GM21390 (cell line): ENCODE data around the gene CYGB.

ENCODE experiments used
- ATAC-seq: cut with Tn5 transposase; IDR thresholded peaks from one replicate; pipeline ENCODE4 v1.9.1; 2021; ENCODE audit not compliant: unreplicated experiment

The CYGB gene

GRCh38 chr17:76550712-76551615 lies 13.5 kb upstream of the CYGB start:
- no peak for ATAC-seq

GRCh38 chr17:76549539-76549938 lies 12.0 kb upstream of the CYGB start:
- ATAC-seq = no peak

GRCh38 chr17:76549215-76549518 lies 11.7 kb upstream of the CYGB start:
- ATAC-seq = no peak

GRCh38 chr17:76548378-76549214 lies 11.1 kb upstream of the CYGB start:
- no peak for ATAC-seq

- no peak for ATAC-seq
These were observed 10.2 kb upstream of the CYGB start for GRCh38 chr17:76547642-76548202.

- no peak for ATAC-seq
These were observed 9.7 kb upstream of the CYGB start for GRCh38 chr17:76547183-76547641.

- ATAC-seq = no peak
These were observed 9.2 kb upstream of the CYGB start for GRCh38 chr17:76546556-76547182.

- no peak for ATAC-seq
These were observed 8.5 kb upstream of the CYGB start for GRCh38 chr17:76545918-76546555.

- no peak for ATAC-seq
These were observed 7.2 kb upstream of the CYGB start for GRCh38 chr17:76544546-76545365.

- ATAC-seq = no peak
These were observed 6.5 kb upstream of the CYGB start for GRCh38 chr17:76543826-76544545.

- no peak for ATAC-seq
These were observed 5.9 kb upstream of the CYGB start for GRCh38 chr17:76543482-76543825.

GRCh38 chr17:76542984-76543383 lies 5.5 kb upstream of the CYGB start:
- ATAC-seq = no peak

GRCh38 chr17:76542566-76542971 lies 5.1 kb upstream of the CYGB start:
- no peak for ATAC-seq

- ATAC-seq = no peak
These were observed 4.4 kb upstream of the CYGB start for GRCh38 chr17:76541739-76542454.

- ATAC-seq = no peak
These were observed 3.1 kb upstream of the CYGB start for GRCh38 chr17:76540381-76541300.

GRCh38 chr17:76539631-76540271 lies 2.2 kb upstream of the CYGB start, which contains the start of gene PRCD:
PRCD (plus strand) TSS chr17:76540044; CDS start chr17:76540142, 98 bp downstream.
- no peak for ATAC-seq

GRCh38 chr17:76538941-76539570 lies 1.5 kb upstream of the CYGB start:
- no peak for ATAC-seq
